GM18502 (cell line): ENCODE results near the gene MAEA.
"Not testable (repeated sequence)": the region's sequence is repeated elsewhere in the genome, so short reads cannot be mapped to it uniquely, and the experiment has no call there.

Experiments used
- ATAC-seq: cut with Tn5 transposase; IDR thresholded peaks from one replicate; pipeline ENCODE4 v1.9.1; 2021; ENCODE audit warnings: mild to moderate bottlenecking; ENCODE audit not compliant: unreplicated experiment, poor library complexity

MAEA gene

DNA sequence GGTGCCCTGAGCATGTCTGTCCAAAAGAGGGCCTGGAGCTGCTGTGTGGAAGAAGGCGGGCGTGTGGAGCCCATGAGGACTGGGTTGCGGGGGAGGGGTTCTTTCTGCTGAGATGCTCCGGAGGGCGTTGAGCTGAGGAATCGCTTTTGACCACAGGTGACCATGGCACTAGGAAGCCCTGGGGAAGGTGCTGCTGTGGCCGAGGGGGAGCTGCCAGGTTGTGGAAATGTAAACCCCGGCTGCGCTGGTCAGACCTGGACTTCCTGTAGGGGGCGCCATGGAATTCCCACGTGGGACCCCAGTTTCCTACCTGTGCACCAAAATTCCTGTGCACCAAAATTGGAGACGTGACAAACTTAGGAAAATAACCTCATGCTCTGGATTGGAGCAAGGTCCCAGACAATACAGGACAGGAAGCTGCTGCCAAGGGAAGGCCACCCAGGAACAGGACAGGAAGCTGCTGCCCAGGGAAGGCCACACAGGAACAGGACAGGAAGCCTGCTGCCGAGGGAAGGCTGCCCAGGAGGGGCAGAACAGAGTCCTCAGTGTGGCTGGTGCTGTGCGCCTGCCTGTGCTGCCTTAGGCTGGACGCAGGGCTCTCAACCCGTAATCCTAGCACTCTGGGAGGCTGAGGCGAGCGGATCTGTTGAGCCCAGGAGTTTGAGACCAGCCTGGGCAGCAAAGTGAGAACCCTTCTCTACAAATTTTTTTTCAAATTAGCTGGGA is 29.0 kb downstream of the MAEA start:
- ATAC-seq = no peak

GRCh38 chr4:1321486-1321885 is 31.8 kb downstream of the MAEA start:
- no peak for ATAC-seq

GRCh38 chr4:1321946-1322650 is 32.4 kb downstream of the MAEA start:
- ATAC-seq = no peak

DNA sequence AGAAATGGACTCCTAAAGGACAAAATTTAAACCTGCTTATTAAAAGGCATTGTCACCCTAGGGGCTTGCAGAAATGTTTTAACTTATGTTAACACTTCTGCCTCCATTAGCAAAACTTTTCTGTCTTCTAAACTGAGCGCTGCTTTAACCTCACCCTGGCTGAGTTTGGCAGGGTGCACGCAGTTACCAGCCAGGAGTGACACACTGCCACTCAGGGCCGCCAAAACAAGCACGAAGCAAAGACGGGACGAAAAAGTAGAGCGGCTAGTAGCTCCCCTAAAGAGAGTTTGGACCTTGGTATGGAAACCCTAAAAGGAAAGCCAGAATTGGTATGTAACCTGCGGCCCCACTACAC is 33.6 kb downstream of the MAEA start:
- ATAC-seq = no peak

DNA sequence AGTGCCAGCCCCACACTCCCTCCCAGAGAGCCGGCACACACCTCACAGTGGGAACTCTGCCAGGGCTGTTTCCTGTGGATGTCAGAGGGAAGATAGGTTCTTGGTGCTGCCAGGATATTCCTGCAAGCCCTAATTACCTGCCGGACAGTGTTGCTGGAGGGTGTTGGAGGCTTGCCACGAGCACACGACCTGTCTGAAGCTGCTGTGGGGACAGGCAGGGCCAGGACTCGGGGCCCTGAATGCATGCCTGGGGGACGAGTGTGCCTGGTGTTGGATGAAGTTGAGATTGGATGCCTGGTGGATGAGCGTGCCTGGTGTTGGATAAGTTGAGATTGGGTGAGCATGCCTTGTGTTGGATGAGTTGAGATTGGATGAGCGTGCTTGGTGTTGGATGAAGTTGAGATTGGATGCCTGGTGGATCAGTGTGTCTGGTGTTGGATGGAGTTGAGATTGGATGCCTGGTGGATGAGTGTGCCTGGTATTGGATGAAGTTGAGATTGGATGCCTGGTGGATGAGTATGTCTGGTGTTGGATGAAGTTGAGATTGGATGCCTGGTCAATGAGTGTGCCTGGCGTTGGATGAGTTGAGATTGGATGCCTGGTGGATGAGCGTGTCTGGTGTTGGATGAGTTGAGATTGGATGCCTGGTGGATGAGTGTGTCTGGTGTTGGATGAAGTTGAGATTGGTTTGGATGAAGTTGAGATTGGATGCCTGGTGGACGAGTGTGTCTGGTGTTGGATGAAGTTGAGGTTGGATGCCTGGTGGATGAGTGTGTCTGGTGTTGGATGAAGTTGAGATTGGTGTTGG is 34.1 kb downstream of the MAEA start:
- no peak for ATAC-seq

DNA sequence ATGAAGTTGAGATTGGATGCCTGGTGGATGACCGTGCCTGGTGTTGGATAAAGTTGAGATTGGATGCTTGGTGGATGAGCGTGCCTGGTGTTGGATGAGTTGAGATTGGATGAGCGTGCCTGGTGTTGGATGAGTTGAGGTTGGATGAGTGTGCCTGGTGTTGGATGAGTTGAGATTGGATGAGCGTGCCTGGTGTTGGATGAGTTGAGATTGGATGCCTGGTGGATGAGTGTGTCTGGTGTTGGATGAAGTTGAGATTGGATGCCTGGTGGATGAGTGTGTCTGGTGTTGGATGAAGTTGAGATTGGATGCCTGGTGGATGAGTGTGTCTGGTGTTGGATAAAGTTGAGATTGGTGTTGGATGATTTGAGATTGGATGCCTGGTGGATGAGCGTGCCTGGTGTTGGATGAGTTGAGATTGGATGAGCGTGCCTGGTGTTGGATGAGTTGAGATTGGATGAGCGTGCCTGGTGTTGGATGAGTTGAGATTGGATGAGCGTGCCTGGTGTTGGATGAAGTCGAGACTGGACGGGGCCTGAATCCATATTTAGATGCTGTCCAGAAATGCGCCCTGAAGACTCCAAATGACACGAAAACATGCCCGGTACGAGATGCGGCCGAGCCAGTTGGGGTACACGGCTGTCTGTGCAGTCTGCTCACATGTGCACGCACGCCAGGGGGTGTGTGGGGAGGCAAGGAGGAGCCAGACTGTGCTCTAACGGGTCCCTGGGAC is 34.9 kb downstream of the MAEA start:
- not testable (repeated sequence) for ATAC-seq

- no peak for ATAC-seq
Observed at GRCh38 chr4:1325176-1325480, 35.4 kb downstream of the MAEA start.

GRCh38 chr4:1325681-1326635 is 36.3 kb downstream of the MAEA start:
- ATAC-seq = no peak

DNA sequence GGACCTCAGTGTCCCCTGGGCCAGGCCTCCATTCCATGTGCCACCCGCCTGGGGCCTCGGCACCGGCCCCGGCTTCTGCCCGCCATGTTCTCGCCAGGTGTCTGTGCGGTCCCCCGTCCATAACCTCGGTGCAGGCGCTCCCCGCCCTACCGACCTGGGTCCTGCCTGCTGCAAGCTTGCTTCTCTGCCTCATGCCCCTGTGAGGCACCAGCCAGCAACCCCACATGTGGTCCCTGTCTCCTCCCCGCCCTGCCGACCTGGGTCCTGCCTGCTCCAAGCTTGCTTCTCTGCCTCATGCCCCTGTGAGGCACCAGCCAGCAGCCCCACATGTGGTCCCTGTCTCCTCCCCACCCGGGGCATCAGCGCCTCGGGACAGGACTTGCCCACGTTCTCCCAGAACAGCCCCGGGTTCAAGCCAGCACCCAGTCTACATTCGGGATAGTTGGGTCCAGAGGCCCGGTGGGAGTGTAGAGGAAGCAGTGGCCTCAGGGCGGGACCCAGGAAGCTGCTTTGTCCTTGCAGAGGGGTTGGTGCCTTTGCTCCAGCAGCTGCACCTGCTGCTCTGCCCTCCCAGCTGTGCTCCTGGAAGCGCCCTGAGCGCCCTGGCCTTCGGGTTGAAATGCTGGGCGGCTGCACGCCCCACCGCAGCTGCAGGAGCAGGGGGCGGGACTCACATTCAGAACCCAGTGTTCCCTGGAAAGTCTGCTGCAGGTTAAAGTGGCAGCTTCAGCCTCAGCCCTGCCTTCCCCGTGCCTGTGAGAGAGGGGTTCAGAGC is 37.2 kb downstream of the MAEA start:
- no peak for ATAC-seq

- ATAC-seq = no peak
Observed at GRCh38 chr4:1327526-1328266, 38.0 kb downstream of the MAEA start.

- ATAC-seq = no peak
Observed at GRCh38 chr4:1328267-1329155, 38.8 kb downstream of the MAEA start.

GRCh38 chr4:1329408-1330371 is 40.0 kb downstream of the MAEA start:
- ATAC-seq = no peak

- no peak for ATAC-seq
Observed at GRCh38 chr4:1330761-1331590, 41.3 kb downstream of the MAEA start.

DNA sequence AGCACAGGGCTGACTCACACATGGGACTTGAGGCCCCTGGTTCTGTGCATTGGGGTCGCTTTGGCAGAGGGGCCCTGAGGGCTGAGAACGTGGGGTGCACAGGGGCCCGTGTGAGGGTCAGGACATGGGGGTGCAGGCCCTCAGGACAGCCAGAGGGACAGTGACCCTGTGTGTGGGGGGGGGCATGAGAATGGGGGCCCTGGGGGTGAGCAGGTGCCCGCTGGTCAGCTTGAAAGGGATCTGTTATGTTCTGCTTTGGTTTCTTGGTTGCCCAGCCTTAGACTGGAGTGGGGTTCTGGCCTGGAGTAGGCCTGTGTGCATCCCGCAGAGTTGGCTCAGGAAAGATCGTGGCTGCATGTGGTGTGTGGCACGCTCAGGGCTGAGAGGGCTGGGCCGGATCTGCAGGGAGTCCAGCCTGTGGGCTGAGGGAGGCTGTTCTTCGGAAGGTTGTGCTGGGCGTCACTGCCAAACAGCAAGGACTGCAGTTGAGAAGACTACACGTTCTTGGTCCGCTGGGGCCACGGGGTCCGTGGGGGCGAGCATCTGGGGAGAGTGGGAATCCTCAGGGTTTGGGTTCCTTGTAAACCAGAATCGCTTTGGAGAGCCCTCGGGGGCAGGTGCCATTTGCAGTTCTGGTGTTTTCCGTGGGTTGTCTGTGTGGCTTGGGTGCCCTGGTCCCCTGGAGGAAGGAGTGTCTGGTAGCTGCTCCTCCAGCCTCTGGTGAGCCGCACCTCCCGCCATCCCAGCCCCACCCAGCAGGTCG is 42.1 kb downstream of the MAEA start:
- no peak for ATAC-seq

DNA sequence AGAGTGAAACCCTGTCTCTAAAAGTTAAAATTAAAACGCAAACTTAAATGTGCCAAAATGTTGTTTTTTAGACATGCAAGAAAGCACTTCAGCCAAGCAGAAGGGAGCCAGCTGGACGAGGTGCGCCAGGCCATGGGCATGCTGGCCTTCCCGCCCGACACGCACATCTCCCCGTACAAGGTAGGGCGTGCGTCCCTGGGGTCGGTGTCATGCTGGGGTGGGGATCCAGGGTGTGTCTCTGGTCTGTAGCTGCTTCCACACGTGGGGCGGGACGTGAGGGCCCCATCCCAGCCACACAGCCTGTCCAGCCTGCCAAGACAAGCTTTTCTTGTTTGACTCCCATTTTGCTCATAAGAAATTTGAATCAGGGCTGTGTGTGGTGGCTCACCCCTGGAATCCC is 43.0 kb downstream of the MAEA start:
- no peak for ATAC-seq
